CD4-positive, alpha-beta T cell treated with Interleukin-1 beta for 1 hour (primary cell): ENCODE results near the gene RPS6KA1.
"Not testable (repeated sequence)": the region's sequence is repeated elsewhere in the genome, so short reads cannot be mapped to it uniquely, and the experiment has no call there.

Experiments used
- DNase-seq, 2 donors: peaks; one replicate each; pipeline ENCODE4 v3.0.0-alpha.2; 2020 to 2022

Gene RPS6KA1

DNA sequence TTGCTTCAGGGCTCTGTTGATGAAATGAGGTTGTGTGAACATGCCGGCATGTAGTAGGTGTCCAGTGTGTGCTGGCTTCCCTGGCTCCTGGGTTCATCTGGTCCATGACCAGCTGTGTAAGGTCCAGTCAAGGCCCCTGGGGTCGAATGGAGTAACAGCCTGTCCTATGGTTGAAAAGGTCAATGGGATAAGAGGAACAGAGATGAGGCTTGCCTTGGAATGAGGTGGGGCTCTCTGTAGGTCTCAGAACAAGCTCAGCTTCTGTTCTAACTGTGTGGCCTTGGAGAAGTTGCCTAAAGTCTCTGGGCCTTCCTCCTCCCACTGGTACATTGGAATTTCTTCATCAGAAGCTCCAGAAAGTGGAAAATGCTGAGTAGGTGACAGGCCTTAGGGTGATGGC, 26.6 kb downstream of the RPS6KA1 start:
- DNase-seq, result no peak

DNA sequence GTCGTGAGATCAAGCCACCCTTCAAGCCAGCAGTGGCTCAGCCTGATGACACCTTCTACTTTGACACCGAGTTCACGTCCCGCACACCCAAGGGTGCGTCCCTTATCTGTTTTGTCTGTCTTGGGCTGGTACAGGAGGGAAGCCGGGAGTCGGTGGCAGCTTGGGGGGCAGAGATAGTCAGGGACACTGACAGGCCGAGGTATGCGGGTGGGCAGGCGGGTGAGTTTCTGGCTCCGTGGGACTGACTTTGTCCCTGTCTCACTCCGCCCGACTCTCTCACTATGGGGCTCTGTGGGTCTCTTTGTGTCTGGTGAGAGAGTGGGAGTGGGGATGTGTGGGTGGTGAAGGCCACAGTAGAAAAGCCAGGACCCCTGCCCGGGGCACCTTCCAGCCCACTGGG, 27.4 kb downstream of the RPS6KA1 start:
- DNase-seq, result no peak

DNA sequence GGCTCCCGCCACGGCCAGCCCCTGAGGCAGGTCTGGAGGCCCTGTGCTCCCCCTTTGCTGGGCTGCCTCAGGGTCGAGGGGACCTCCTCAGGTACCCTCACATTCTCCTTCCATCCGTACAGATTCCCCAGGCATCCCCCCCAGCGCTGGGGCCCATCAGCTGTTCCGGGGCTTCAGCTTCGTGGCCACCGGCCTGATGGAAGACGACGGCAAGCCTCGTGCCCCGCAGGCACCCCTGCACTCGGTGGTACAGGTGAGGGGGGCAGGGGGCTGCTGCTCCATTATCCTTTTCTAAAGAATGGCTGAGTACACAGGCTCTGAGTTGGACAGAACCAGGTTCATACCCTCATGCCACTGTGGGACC, 29.1 kb downstream of the RPS6KA1 start:
- DNase-seq, result no peak

DNA sequence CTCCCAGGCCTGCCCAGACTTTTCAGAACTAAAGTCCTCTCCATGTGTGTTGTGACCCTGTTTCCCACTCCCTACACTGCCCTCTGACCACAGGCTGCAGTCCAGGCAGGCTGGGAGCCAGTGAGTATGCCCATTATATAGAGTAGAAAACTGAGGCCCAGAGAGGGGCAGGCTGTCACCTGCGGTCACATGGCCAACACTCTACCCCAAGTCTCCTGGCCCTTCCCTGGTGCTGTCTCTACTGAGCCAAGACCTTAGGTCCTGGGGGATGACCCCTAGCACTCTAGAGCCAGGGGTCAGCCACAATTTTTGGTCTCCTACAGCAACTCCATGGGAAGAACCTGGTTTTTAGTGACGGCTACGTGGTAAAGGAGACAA, 30.8 kb downstream of the RPS6KA1 start:
- no peak for DNase-seq

DNA sequence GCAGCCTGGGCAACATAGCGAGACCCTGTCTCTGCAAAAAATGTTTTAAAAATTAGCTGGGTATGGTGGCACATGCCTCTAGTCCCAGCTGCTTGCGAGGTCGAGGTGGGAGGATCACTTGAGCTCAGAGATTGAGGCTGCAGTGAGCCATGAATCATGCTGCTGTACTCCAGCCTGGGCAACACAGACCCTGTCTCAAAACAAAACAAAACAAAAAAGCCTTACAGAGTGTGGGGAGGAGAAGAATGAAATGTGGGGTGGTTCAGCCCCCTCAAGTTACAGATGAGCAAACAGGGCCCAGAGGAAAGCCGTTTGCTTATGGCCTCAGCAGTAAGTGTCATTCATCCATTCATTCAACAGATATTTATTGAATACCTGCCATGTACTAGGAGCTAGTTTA, 40.7 kb downstream of the RPS6KA1 start:
- DNase-seq, result no peak

DNA sequence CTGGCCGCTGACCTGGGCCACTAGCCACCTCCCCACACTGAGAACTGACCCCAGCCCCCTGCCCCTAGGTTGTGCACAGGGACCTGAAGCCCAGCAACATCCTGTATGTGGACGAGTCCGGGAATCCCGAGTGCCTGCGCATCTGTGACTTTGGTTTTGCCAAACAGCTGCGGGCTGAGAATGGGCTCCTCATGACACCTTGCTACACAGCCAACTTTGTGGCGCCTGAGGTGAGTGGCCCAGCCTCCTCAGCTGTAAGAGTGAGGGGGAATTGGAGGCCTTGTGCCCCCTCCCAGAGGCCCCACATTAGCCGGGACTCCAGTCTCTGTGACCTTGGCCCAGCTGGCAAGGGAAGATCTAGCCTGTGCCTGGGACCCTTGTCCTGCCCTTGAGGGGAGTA, 41.8 kb downstream of the RPS6KA1 start:
- no peak for DNase-seq

DNA sequence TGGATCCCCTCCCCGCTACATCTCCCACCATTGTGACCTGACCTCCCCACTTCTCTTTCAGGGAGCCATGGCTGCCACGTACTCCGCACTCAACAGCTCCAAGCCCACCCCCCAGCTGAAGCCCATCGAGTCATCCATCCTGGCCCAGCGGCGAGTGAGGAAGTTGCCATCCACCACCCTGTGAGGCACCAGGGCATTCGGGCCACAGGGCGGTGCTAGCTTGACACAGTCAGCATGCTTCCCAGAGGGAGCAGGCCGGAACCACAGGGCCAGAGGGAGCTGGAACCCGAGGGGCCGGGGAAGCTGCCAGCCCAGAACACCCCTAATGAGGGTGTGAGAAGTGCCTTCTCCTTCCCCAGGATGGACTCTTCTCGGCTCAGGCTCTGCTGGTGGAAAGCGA, 44.5 kb downstream of the RPS6KA1 start:
- DNase-seq, result no peak

DNA sequence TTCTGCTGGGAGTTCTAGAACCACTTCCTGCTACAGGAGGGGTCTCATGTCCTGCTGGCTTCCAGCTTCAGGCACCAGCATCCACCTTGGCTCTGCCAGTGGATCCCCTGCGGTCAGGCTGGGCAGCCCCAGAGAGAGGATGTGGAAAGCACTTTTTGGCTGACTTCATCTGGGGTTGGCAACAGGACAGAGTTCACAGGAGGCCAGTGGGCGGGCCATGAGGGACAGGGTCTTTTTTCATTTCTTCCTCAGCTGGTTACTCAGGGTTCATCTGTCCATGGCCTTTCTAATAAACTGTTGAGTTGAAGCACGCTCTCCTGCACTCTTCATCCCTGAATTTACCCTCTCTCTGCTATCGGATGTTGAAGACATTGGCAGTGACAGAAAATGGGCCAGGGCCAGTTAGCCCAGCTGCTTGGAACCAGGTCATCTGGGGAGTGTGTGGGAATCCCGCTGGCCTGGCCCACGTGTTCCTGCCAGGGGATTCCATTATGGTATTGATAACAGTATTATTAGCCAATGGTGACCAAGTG, 45.2 kb downstream of the RPS6KA1 start:
- no peak for DNase-seq

DNA sequence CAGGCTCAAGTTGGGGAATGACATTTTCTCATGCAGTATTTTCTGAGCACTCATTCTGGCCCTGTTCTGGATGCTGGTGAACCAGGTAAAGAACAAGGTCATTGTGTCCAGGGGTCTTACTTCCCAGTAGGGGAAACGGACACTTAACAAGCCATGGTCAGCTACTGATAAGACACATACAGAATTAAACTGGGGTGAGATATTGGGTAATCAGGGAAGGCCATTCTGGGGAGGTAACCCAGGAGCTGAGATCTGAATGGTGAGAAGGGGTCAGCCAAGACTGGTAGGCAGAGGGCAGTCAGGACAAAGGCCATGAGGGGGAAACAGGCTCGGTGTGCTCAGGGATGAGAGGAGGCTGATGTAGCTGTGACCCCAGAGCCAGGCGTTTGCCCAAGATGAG, 45.8 kb downstream of the RPS6KA1 start:
- no peak for DNase-seq

DNA sequence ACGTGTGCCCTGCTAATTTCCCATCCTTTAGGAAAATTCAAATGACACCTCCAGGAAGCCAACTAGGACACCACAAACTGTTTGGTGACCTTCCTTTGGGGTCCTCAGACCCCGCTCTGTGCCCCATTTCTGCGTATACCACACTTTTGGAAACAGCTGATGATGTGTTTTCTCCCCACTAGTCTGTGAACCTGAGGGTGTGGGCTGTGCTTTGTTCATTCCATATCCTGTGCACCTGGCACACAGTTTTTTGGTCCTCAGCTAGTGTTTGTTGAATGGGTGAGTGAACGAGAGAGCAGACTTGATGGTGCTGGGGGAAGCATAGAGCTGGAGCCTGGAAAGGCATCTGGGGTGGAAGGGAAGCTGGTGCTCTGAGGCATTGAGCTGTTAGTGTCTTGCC, 48.6 kb downstream of the RPS6KA1 start:
- DNase-seq, result no peak

DNA sequence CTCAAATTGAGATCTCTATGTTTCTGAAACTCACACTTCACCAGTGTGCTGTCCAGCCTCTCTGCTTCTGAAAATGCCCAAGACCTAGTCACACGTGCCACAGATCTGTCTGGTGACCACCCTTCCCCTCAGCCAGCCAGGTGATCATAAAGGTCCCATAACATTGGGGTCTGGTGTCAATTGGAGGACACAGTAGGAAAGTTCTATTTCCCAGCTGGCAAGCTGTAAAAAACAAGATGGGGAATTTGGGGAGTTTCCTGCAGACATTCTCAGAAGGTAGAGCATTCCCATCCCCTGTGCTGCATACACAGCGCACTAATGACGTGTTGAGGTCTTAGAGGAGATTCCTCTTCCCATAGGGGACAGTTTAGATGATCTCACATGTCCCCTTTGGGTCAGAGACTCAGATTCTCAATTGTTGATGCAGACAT, 50.1 kb downstream of the RPS6KA1 start:
- no peak for DNase-seq

DNA sequence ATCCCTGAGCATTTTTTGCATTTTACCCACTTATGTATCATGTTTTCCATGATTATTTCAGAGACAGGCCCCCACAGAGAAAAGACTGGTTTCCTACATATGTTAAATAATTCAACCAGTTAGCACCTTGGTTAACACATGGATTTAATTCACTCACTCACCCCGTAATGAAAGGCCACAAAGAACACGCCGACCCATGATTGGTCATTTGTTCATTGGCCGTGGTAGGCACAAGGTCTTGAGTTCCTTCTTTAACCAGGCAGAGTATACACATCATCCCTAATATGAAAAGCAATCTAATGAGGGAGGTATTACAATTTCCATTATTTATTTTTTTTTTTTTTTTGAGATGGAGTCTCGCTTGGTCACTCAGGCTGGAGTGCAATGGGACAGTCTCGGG, 50.6 kb downstream of the RPS6KA1 start:
- no peak for DNase-seq

DNA sequence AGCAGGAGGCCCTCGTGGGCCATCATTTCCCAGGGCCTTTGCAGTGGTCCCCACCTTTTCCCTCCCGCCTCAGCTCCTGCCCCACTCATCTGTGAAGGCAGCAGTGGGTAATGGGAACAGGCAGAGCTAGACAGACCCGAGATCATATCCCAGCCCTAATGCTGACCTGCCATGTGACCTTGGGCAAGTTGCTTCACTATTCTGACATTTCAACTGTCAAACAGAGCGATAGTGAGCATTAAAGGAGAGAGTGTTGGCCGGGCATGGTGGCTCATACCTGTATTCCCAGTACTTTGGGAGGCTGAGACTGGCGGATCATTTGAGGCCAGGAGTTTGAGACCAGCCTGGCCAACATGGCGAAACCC, 51.7 kb downstream of the RPS6KA1 start:
- no peak for DNase-seq

DNA sequence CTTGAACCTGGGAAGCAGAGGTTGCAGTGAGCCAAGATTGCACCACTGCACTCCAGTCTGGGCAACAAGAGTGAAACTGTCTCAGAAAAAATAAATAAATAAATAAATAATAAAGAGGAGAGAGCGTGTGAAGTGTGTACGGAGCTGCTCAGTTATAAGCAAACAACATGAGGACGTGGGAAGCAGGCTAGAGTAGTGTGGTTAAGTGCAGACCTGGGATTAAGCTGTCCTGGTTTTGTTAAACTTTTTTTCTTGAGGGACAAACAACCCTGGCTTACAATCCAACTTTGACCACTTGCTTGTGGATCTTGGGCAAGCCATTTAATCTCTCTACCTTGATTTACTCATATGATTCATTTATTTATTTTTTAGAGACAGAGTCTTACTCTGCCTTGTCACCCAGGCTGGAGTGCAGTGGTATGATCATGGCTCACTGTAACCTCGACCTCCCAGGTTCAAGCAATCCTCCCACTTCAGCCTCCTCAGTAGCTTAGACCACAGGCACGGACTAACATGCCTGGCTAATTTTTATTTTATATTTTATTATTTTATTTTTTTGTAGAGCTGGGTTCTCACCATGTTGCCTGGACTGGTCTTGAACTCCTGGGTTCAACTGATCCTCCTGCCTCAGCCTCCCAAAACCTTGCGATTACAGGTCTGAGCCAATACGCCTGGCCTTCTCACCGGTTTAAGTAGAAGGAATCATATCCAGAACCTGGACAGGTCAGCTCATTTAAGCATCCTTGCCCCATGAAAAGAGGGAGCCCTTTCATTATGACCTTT, 52.7 kb downstream of the RPS6KA1 start:
- no peak for DNase-seq

DNA sequence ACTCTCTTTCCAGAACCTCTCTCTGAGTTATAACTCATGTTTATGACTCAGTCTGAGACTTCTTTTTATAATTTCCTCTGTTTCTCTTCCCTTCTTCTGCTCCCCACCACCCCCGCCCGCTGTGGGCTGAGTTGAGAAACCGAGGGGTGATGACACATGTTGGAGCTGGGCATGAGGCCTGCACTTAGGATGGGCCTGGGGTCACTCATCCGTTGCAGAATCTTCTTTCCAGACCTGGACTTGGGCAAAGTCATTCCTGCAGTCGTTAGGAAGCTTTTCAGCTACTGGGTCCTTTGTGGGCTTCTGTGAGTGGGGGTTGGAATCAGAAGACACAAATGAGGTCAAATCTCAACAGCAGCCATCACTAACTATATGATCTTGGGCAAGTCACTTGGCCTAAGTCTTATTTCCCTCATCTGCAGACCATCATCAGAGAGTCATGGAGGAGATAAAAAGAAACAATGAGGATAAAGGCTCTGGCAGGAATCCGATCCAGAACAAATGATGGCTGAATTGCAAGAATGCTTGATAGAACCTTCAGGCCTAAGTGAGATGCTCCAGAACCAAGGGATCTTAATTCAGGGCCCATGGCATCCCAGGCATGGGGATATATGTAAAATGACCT, 53.4 kb downstream of the RPS6KA1 start:
- peak in 1 of 2 donors; percentile 50 for DNase-seq

DNA sequence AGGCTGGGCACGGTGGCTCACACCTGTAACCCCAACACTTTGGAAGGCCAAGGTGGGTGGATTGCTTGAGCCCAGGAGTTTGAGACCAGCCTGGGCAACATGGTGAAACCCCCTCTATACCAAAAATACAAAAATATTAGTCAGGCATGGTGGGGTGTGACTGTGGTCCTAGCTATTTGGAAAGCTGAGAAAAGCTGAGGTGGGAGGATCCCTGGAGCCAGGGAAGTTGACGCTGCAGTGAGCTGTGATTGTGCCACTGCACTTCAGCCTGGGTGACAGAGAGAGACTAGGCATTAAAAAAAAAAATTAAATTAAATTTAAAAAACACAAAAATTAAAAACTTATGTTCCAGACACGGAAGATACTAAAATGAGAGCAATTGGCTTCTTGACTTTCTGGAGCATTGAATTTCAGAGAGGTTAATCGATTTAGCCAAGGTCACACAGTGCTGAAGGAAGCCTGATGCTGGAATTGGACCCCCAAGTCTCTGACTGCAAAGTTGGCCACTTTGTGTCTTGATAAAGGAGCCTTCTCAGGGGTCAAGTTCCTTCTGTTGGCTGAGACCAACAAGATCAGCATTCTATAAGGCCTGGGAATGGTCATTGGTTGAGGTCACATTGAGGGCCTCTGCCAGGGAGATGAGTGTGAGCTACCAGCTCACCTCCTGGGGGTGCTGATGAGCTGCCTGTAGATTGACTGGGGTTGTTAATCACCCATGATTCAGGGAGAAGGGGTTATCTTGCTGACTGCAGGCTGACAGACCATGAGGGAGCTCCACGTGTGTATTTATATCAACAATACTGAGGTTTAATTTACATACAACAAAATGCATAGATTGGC, 54.3 kb downstream of the RPS6KA1 start:
- no peak for DNase-seq

DNA sequence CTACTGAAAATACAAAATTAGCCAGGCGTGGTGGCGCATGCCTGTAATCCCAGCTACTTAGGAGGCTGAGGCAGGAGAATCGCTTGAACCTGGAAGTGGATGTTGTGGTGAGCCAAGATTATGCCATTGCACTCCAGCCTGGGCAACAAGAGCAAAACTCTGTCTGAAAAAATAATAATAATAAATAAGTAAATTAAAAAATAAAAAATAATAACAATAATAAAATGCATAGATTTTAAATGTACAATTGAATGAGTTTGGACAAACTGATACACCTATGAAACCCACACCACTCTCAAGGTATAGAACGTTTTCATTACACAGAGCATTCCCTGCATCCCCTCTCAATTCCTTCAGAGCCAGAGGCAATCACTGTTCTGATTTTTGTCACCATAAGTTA, 55.0 kb downstream of the RPS6KA1 start:
- not testable (repeated sequence) for DNase-seq

DNA sequence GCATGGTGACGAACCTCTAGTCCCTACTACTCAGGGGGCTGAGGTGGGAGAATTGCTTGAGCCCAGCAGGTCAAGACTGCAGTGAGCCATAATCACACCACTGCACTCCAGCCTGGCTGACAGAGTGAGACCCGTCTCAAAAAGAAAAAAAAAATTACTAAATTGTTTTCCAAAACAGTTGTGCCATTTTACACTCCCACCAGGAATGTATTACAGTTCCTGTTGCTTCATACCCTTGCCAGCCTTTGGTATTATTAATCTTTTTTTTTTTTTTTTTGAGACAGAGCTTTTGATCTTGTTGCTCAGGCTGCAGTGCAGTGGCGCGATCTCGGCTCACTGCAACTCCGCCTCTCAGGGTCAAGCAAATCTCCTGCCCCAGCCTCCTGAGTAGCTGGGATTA, 55.9 kb downstream of the RPS6KA1 start:
- DNase-seq, result no peak

DNA sequence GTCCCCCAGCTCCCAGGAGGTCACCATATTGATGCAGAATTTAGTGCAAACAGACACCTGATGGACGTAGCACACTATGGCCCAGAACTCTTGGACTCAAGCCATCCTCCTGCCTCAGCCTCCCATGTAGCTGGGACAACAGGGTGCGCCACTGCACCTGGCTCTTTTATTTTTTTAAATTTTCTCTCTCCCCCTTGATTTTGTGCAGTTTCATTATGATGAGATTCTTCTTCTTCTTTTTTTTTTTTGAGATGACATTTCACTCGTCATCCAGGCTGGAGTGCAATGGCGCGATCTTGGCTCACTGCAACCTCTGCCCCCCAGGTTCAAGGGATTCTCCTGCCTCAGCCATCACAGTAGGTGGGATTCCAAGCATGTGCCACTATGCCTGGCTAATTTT, 63.8 kb downstream of the RPS6KA1 start:
- DNase-seq, result no peak

DNA sequence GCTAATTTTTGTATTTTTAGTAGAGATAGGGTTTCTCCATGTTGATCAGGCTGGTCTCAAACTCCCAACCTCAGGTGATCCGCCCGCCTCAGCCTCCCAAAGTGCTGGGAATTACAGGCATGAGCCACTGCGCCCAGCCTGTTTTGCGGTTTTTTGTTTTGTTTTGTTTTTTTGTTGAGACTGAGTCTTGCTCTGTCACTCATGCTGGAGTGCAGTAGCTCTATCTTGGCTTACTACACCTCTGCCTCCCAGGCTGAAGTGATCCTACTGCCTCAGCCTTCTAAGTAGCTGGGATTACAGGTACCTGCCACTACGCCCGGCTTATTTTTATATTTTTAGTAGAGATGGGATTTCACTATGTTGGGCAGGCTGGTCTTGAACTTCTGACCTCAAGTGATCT, 65.0 kb downstream of the RPS6KA1 start:
- not testable (repeated sequence) for DNase-seq

DNA sequence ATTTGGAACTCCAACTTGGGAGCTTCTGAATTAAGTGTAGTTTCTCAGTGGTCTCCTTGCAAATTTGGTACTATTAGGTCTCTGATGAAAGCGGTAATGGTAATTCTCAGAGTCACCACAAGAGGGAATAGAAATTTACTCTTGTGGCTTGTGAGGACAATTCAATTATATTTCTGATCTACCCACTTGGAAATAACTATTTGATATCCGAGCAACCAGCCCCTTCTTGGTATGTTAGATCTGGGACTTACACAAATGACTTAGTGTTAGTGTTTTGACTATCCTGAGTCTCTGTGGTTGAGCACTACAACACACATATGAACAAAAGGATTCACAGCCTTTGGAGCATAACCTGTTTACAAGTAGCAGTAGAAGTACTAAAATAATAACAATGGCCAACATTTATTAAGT, 68.1 kb downstream of the RPS6KA1 start:
- DNase-seq, result peak in 1 of 2 donors; percentile 75

DNA sequence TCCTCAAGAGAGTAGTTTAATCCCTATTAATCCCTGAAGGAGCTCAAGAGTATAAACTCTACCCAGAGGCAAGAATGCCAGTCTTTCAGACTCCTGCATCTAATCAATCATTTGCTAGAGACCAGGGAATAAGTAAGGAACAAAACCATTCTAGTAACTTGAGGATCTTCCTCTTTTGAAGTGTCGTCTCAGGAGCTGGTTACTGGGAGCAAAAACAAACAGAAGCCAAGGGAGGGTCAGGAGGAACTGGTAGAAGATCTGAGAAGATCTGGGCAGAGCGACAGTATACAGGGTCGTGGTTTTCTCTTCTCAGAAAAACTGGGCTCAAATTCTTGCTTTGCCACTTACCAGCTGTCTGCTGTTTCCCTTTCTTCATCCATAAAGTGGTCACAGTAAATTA, 69.3 kb downstream of the RPS6KA1 start:
- no peak for DNase-seq

DNA sequence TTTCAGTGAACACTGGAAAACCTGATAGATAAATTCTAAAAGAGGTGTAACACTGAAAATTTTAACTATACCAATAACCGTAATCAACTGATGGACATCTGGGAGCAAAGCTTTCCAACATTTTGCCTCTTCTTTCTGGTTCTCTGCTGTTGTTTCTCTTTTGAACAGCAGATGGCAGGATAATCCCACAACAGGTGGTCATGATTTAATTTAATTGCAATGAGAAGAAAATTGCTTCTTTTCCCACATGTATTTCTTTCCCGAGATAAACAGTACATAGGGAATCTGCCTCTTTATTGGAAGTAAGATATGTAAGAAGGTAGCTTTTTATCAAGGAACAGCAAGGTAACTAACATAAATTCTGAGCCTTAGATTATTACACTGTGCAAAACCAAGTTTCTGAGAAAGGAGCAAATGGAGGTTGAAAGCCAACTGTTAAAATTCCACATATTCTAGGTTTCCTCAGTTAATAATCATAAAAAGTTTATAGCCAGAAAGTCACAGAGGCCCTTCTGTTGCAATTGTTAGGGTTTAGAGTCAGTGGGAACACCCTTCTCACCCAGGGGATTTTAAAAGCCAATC, 72.9 kb downstream of the RPS6KA1 start:
- peak; percentile 23 to 79 for DNase-seq
